NCI-H1417 (cell line): ENCODE results near the gene SLC7A8.

Experiments
- DNase-seq, 3 experiments: peaks; one replicate each; lab custom pipeline; 2025; lab: John Stamatoyannopoulos, UW

Gene SLC7A8

DNA sequence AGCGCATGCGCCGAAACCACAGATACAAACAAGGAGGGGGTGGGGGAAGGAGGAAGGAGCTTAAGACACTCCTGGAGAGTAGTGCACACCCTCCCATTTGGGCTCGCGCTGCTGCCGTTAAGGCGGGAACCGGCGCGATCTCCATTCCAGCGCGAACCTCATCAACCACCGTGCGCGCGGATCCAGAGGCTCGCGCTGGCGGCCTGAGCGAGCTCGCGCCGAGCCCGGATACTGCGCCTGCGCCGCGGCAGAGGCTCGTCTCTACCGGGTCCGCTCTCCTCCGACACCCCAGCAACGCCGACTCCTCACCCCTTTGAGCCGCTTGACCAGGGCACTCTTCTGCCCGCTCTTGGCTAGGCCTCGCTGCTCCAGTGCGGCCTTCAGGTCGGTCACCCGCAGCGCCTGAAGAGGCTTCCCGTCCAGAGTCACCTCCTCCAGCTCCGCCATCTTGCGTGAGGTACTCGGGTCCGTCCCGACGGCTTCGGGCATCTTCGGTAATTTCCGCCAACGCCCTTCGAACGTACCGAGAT lies 88.7 kb downstream of the SLC7A8 start, which contains the start of gene ACIN1:
Gene ACIN1, minus strand, starts transcription at position 471 of the 530 bp plus-strand sequence. Its CDS starts 24 bp downstream, at position 447.
- DNase-seq = no peak

GRCh38 chr14:23093991-23094665 lies 89.3 kb downstream of the SLC7A8 start:
- DNase-seq = no peak

DNA sequence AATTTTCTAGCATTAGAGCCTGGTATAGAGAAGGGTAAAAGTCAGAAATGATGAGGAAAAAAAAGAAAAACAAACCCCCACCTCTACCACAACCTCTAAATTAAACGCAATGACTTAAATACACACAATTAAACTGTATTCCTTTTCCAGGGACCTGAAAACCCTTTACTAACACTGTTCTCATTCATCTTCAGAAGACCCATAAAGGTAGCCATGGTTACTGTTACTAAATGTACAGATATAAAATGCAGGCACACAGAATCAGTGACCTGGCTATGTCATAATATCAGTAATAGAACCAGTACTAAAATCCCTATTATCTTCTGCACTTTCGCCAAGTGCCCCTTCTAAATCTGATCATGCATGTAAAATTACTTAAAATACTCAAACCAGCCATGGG lies 89.9 kb downstream of the SLC7A8 start:
- no peak for DNase-seq

DNA sequence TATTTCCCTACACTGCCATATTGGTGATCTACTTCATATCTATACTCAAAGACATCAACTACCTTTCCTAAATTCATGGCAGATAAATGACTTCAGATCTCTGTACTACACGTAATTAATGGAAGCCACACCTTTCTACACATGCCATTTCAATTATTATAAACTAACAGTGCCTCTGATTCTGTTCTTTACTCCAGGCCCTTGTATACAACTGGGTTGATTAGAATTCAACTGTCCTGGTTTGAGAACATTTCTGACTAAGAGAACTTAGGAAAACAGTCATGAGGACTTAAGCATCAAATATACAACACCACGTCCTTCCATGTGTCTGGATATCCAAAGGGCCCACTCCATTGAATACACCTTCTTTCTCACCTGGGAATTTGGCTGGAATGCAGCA lies 90.4 kb downstream of the SLC7A8 start:
- DNase-seq = no peak

GRCh38 chr14:23091294-23092225 lies 91.9 kb downstream of the SLC7A8 start:
- no peak for DNase-seq

- no peak for DNase-seq
Observed at GRCh38 chr14:23090254-23090636, 93.2 kb downstream of the SLC7A8 start.

GRCh38 chr14:23089498-23090253 lies 93.8 kb downstream of the SLC7A8 start:
- DNase-seq = no peak

DNA sequence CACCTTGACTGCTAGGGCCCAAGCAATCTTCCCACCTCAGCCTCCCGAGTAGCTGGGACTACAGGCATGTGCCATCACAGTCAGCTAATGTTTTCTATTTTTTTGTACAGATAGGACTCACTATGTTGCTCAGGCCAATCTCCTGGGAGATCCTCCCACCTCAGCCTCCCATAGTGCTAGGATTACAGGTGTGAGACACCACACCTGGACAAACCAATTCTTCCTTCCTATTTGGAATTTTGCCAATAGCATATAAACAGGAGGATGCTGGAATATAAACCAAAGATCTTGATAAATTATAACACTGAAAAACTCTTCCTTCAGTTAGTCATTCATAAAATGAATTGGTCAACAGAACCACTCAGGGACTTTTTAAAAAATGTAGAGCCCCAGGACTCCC lies 96.9 kb downstream of the SLC7A8 start:
- DNase-seq = no peak

- no peak for DNase-seq
Observed at GRCh38 chr14:23085458-23085857, 98.0 kb downstream of the SLC7A8 start.

GRCh38 chr14:23080474-23080873 lies 103.0 kb downstream of the SLC7A8 start:
- DNase-seq = no peak

- no peak for DNase-seq
Observed at GRCh38 chr14:23079716-23080115, 103.7 kb downstream of the SLC7A8 start.

- DNase-seq = no peak
Observed at GRCh38 chr14:23078692-23079116, 104.8 kb downstream of the SLC7A8 start.

GRCh38 chr14:23077962-23078361 lies 105.5 kb downstream of the SLC7A8 start:
- DNase-seq = no peak

GRCh38 chr14:23076785-23077408 lies 106.6 kb downstream of the SLC7A8 start:
- no peak for DNase-seq
